GM21367 (cell line): Measurements from ENCODE around the gene WDR82.

Source experiments
- ATAC-seq: cut with Tn5 transposase; IDR thresholded peaks from one replicate; pipeline ENCODE4 v1.9.1; 2021; ENCODE audit not compliant: unreplicated experiment

Gene WDR82

GRCh38 chr3:52257911-52258310, 20.5 kb downstream of the WDR82 start:
- ATAC-seq, result no peak

GRCh38 chr3:52256622-52257021, 21.8 kb downstream of the WDR82 start:
- no peak for ATAC-seq

GRCh38 chr3:52256159-52256558, 22.3 kb downstream of the WDR82 start:
- no peak for ATAC-seq

GRCh38 chr3:52254608-52255007, 23.8 kb downstream of the WDR82 start:
- ATAC-seq, result no peak

- ATAC-seq, result peak; percentile 76
Observed at GRCh38 chr3:52253314-52254304, 24.8 kb downstream of the WDR82 start.

- no peak for ATAC-seq
Observed at GRCh38 chr3:52250122-52250521, 28.3 kb downstream of the WDR82 start.

GRCh38 chr3:52249683-52250082, 28.8 kb downstream of the WDR82 start:
- no peak for ATAC-seq

GRCh38 chr3:52248816-52249547, 29.5 kb downstream of the WDR82 start:
- no peak for ATAC-seq

GRCh38 chr3:52248165-52248541, 30.3 kb downstream of the WDR82 start:
- no peak for ATAC-seq

- no peak for ATAC-seq
Observed at GRCh38 chr3:52247409-52248164, 30.9 kb downstream of the WDR82 start.

GRCh38 chr3:52246728-52247408, 31.6 kb downstream of the WDR82 start:
- ATAC-seq, result no peak

GRCh38 chr3:52246264-52246620, 32.2 kb downstream of the WDR82 start:
- no peak for ATAC-seq

- no peak for ATAC-seq
Observed at GRCh38 chr3:52245322-52246263, 32.9 kb downstream of the WDR82 start, which contains the start of gene PPM1M. Gene PPM1M (plus strand): TSS chr3:52245759. CDS start chr3:52245825, 66 bp downstream.

GRCh38 chr3:52243791-52244628, 34.4 kb downstream of the WDR82 start:
- ATAC-seq, result peak; percentile 29

- ATAC-seq, result no peak
Observed at GRCh38 chr3:52242039-52242438, 36.4 kb downstream of the WDR82 start.

GRCh38 chr3:52240886-52241370, 37.5 kb downstream of the WDR82 start:
- no peak for ATAC-seq

GRCh38 chr3:52240059-52240885, 38.2 kb downstream of the WDR82 start:
- no peak for ATAC-seq
